HepG2 (cell line): ENCODE data around the gene SIX4. TPM values are rescaled to one million over a fixed set of nuclear protein-coding genes. Genes with fewer than 3 reads are reported as not detected.

Source experiments
- ATF3 ChIP-seq: sonication (generic); formaldehyde crosslinking; IDR thresholded peaks from 2 replicates; pipeline ENCODE4 v1.4.0; 2020; ENCODE audit warnings: missing genetic modification reagents
- CBX5 ChIP-seq: sonication (generic); formaldehyde crosslinking; IDR thresholded peaks from 2 replicates; pipeline ENCODE4 v1.4.0; 2020; ENCODE audit warnings: missing genetic modification reagents, borderline replicate concordance
- CREM ChIP-seq, 2 experiments: sonication (generic) in 1 of 2; formaldehyde crosslinking in 1 of 2; IDR thresholded peaks; 2 replicates each; pipeline versions ENCODE4 v1.4.0 to v1.6.1; 2016 to 2020; ENCODE audit warnings: antibody characterized with exemption in 1 of 2, mild to moderate bottlenecking in 1 of 2, missing genetic modification reagents in 1 of 2
- ERF ChIP-seq: IDR thresholded peaks from 2 replicates; pipeline ENCODE4 v1.6.1; 2018; ENCODE audit warnings: missing biosample characterization, missing genetic modification reagents
- HNF1A ChIP-seq, 2 experiments: sonication (generic) in 1 of 2; formaldehyde crosslinking in 1 of 2; IDR thresholded peaks; 2 replicates each; pipeline versions ENCODE4 v1.4.0 to v1.6.1; 2016 to 2020; ENCODE audit warnings: borderline replicate concordance in 1 of 2, low read depth in 1 of 2, mild to moderate bottlenecking in 1 of 2, missing genetic modification reagents in 1 of 2
- JDP2 ChIP-seq: sonication (generic); formaldehyde crosslinking; IDR thresholded peaks from 2 replicates; pipeline ENCODE4 v1.8.1; 2022; ENCODE audit warnings: missing genetic modification reagents, borderline replicate concordance
- NFE2L2 ChIP-seq: fragments of 150-350 bp; IDR thresholded peaks from 2 replicates; pipeline ENCODE4 v1.6.1; 2014; ENCODE audit warnings: low read length
- SALL2 ChIP-seq: sonication (generic); formaldehyde crosslinking; IDR thresholded peaks from 2 replicates; pipeline ENCODE4 v1.8.1; 2023; ENCODE audit warnings: mild to moderate bottlenecking, missing genetic modification reagents, inconsistent platforms
- TBP ChIP-seq: sonication (generic); formaldehyde crosslinking; IDR thresholded peaks from 2 replicates; pipeline ENCODE4 v1.5.0; 2020; ENCODE audit warnings: missing genetic modification reagents
- TBX3 ChIP-seq: fragments of 450-650 bp; IDR thresholded peaks from 2 replicates; pipeline ENCODE4 v1.6.1; 2017; ENCODE audit warnings: antibody characterized with exemption, mild to moderate bottlenecking, inconsistent platforms, borderline replicate concordance
- USF2 ChIP-seq, 2 experiments: sonication (generic) in 1 of 2; formaldehyde crosslinking in 1 of 2; IDR thresholded peaks; 2 replicates each; pipeline versions ENCODE4 v1.5.1 to v1.6.1; 2011 to 2020; ENCODE audit warnings: borderline replicate concordance in 1 of 2, low read depth in 1 of 2, low read length in 1 of 2, mild to moderate bottlenecking in 1 of 2, missing genetic modification reagents in 1 of 2, moderate library complexity in 1 of 2
- ZBTB2 ChIP-seq: sonication (generic); formaldehyde crosslinking; IDR thresholded peaks from 2 replicates; pipeline ENCODE4 v1.8.0; 2022; ENCODE audit warnings: low read depth, missing genetic modification reagents
- ZC3H13 ChIP-seq: sonication (generic); formaldehyde crosslinking; IDR thresholded peaks from 2 replicates; pipeline ENCODE4 v1.8.1; 2023; ENCODE audit warnings: mild to moderate bottlenecking, missing genetic modification reagents, moderate library complexity
- ZNF224 ChIP-seq: sonication (generic); formaldehyde crosslinking; IDR thresholded peaks from 2 replicates; pipeline ENCODE4 v1.5.0; 2020; ENCODE audit warnings: mild to moderate bottlenecking, missing genetic modification reagents
- ZNF776 ChIP-seq: sonication (generic); formaldehyde crosslinking; IDR thresholded peaks from 2 replicates; pipeline ENCODE4 v1.4.0; 2020; ENCODE audit warnings: mild to moderate bottlenecking, missing genetic modification reagents
- ZNF792 ChIP-seq: IDR thresholded peaks from 2 replicates; pipeline ENCODE4 v1.6.1; 2016
- ZUFSP ChIP-seq: sonication (generic); formaldehyde crosslinking; IDR thresholded peaks from 2 replicates; pipeline ENCODE4 v1.9.0; 2021; ENCODE audit warnings: missing genetic modification reagents, mild to moderate bottlenecking, borderline replicate concordance
- polyA plus RNA-seq, 8 experiments: library from polyadenylated mRNA; depleted of rRNA in 3 of 8; stranded (reverse) in 7 of 8; unstranded in 1 of 8; fragments of >200 nt; fragmentation: Illumina TruSeq in 4 of 8; extraction: Trizol in 4 of 8; gene quantifications; 2 replicates each; pipeline versions ENCODE4 v1.2.1 to v1.2.3, GENCODE V29; 2011 to 2016; ENCODE audit warnings: low read depth in 4 of 8, missing spikeins in 1 of 8, mixed read lengths in 1 of 8; ENCODE audit not compliant: insufficient read depth in 1 of 8
- total RNA-seq, 5 experiments: library from RNA; depleted of rRNA; stranded (reverse); fragments of >200 nt; fragmentation: Illumina TruSeq; extraction: Trizol; gene quantifications; 2 replicates each; pipeline ENCODE4 v1.2.3, GENCODE V29; 2016; ENCODE audit warnings: low read depth in 1 of 5

The SIX4 gene
- total and polyA plus RNA-seq, 2 of the 13 experiments (the other 11 are each of a cell fraction or from before 2014, with no cell fraction given): 5.0 to 6.0 TPM

- TF ChIP-seq ZNF792 (CRISPR knock-in tag) (peak; percentile 92; the same call in 1 of the 2 replicates), HNF1A (IDR thresholded peaks at IDR 0.05; ENCODE audit: low read depth) (peak; percentile 57; the same call in 1 of the 2 replicates), HNF1A (CRISPR knock-in tag; IDR thresholded peaks at IDR 0.05; ENCODE audit: borderline replicate concordance) (peak; percentile 74), CREM (IDR thresholded peaks at IDR 0.05) (peak; percentile 54), CREM (CRISPR knock-in tag; IDR thresholded peaks at IDR 0.05) (no peak), ATF3 (CRISPR knock-in tag) (peak; percentile 70), USF2 (IDR thresholded peaks at IDR 0.05; ENCODE audit: low read depth, low read length) (no peak), USF2 (CRISPR knock-in tag; IDR thresholded peaks at IDR 0.05; ENCODE audit: borderline replicate concordance) (no peak), TBP (CRISPR knock-in tag) (no peak), ZUFSP (no peak), TBX3 (no peak), ZBTB2 (CRISPR knock-in tag) (0 out of 2 replicates have a peak, but pooled peaks have one; percentile 34), ERF (CRISPR knock-in tag) (peak; percentile 81), NFE2L2 (no peak), ZC3H13 (no peak), ZNF776 (CRISPR knock-in tag) (no peak), ZNF224 (CRISPR knock-in tag) (0 out of 2 replicates have a peak, but pooled peaks have one; percentile 54), JDP2 (CRISPR knock-in tag) (no peak; the same call in 1 of the 2 replicates), SALL2 (peak; percentile 70; the same call in 1 of the 2 replicates), CBX5 (CRISPR knock-in tag) (peak; percentile 97; the same call in 1 of the 2 replicates)
Observed at GRCh38 chr14:60734465-60735242, 10.5 kb upstream of the SIX4 start, which contains the start of gene MNAT1 (continued).
